Measurements from ENCODE around the gene GGT5. TPM values are rescaled to one million over a fixed set of nuclear protein-coding genes. Genes with fewer than 3 reads are reported as not detected.
A peak's percentile ranks its signal among the peaks of the same experiment; 100 is the strongest.

Gene GGT5
- total and polyA plus RNA-seq, 2 of the 13 experiments (the other 11 are each of a cell fraction or from before 2014, with no cell fraction given), result 0.69 to 3.1 TPM

DNA sequence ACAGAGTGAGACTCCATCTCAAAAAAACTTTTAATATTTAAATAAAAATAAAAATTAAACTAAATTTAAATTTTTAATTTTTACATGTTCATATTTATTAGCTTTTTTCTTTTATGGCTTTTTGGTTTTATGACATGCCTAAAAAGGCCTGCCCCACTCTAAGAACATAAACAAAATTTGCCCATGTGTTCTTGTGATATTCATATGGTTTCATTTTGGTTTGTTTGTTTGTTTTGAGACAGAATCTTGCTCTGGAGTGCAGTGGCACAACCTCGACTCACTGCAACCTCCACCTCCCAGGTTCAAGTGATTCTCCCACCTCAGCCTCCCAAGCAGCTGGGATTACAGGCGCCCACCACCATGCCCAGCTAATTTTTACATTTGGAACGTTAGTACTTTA, 35.9 kb downstream of the GGT5 start:
- Histone ChIP-seq H2AFZ (ENCODE audit: low read length) (no peak overlapping the region), H3K27me3 (ENCODE audit: control insufficient read depth in 1 of 2, insufficient read depth in 2 of 2, low read length in 2 of 2) (no peaks in the 10 kb centered on the region), H4K20me1 (ENCODE audit: insufficient read depth, low read length) (no peaks in the 10 kb centered on the region), H3K4me1 (ENCODE audit: insufficient read depth, low read length) (peaks cover 51% of the 10 kb centered on the region), H3K9ac (ENCODE audit: insufficient read depth, low read depth, low read length) (no peak overlapping the region), H3K9me3 (ENCODE audit: low read length) (no peaks in the 10 kb centered on the region), H3K79me2 (ENCODE audit: insufficient read depth, low read length) (no peaks in the 10 kb centered on the region), H3K4me3 (replicated peaks in 1 of 3; ENCODE audit: insufficient read depth in 1 of 3, low read depth in 2 of 3, low read length in 3 of 3) (no peak overlapping the region), H3K27ac (ENCODE audit: extremely low read length, insufficient read depth, low read length) (no peak overlapping the region), H3K36me3 (replicated peaks in 1 of 2; ENCODE audit: control insufficient read depth in 1 of 2, insufficient read depth in 2 of 2, low read length in 2 of 2) (no peaks in the 10 kb centered on the region), H3K4me2 (ENCODE audit: low read depth, low read length) (no peak overlapping the region)
- DNase-seq (ENCODE audit: low spot score), result no peak
- no TSS peak for BruUV-seq (replicated peaks)
- POLR2A ChIA-PET, result no interaction called here
- in situ Hi-C loops (cut with HindIII; ENCODE audit: extremely low pct_ligation_motif_present, low pct_unique_long_range_greater_than_20kb) (no loop called here), intact Hi-C loops (cut with micrococcal nuclease; ENCODE audit: unreplicated experiment) (no loop called here)
- no peak for TF ChIP-seq SPEN (CRISPR knock-in tag; IDR thresholded peaks at IDR 0.05; ENCODE audit: low read depth)
- 0 out of 2 replicates have a peak, but pooled peaks have one; percentile 31 for TF ChIP-seq ZNF770 (CRISPR knock-in tag; IDR thresholded peaks at IDR 0.05)
- no peak for FAIRE-seq
- ATAC-seq, result no peak
- 94% methylated on average over 3 of the region's 3 CpGs for WGBS (ENCODE audit: low lambda C conversion rate)
- CTCF ChIA-PET (ENCODE audit: low intra/inter-chr PET ratio, low total read pairs), result no interaction called here

DNA sequence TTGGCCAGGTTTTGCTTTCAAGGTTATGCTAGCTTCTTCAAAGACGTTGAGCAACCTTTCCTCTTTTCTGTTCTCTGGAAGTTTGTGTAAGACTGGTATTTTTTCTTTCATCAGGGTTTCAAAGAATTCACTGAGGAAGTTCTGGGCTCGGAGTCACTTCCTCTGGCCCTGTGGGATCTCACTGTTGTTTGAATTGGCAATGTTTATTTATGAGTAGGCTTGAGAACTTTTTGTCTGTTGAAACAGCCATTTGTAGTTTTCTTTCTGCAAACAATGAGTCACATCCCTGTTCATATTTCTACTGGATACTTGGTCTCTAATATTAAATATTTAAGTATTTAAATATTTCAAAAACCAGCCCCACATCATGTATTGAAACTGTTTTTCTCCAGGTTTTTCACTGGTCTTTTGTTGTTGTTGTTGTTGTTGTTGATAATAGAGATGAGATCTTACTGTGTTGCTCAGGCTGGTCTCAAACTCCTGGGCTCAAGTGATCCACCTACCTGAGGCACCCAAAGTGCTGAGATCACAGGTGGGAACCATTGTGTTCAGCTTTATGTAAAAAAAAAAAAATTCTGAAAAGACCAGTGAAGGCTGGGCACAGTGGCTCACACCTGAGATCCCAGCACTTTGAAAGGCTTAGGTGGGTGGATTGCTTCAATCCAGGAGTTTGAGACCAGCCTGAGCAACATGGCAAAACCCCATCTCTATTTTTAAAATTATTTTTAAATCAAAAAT, 36.7 kb downstream of the GGT5 start:
- Histone ChIP-seq H3K79me2 (ENCODE audit: insufficient read depth, low read length) (no peaks in the 10 kb centered on the region), H2AFZ (ENCODE audit: low read length) (no peak overlapping the region), H3K9ac (ENCODE audit: insufficient read depth, low read depth, low read length) (peak overlapping the region; percentile 43), H3K4me1 (ENCODE audit: insufficient read depth, low read length) (peaks cover 50% of the 10 kb centered on the region), H3K36me3 (replicated peaks in 1 of 2; ENCODE audit: control insufficient read depth in 1 of 2, insufficient read depth in 2 of 2, low read length in 2 of 2) (no peaks in the 10 kb centered on the region), H3K9me3 (ENCODE audit: low read length) (no peaks in the 10 kb centered on the region), H4K20me1 (ENCODE audit: insufficient read depth, low read length) (no peaks in the 10 kb centered on the region), H3K27ac (ENCODE audit: extremely low read length, insufficient read depth, low read length) (peak overlapping the region; percentile 78), H3K4me3 (replicated peaks in 1 of 3; ENCODE audit: insufficient read depth in 1 of 3, low read depth in 2 of 3, low read length in 3 of 3) (no peak overlapping the region; a peak in 1 of 6 replicates), H3K4me2 (ENCODE audit: low read depth, low read length) (peak overlapping the region; percentile 53), H3K27me3 (ENCODE audit: control insufficient read depth in 1 of 2, insufficient read depth in 2 of 2, low read length in 2 of 2) (no peaks in the 10 kb centered on the region)
- 0% methylated on average over 2 of the region's 2 CpGs for WGBS (ENCODE audit: low lambda C conversion rate)
- CTCF ChIA-PET (ENCODE audit: low intra/inter-chr PET ratio, low total read pairs), result no interaction called here
- in situ Hi-C loops (cut with HindIII; ENCODE audit: extremely low pct_ligation_motif_present, low pct_unique_long_range_greater_than_20kb) (no loop called here), intact Hi-C loops (cut with micrococcal nuclease; ENCODE audit: unreplicated experiment) (no loop called here)
- BruUV-seq (replicated peaks), result no TSS peak
- POLR2A ChIA-PET, result interaction anchor here (1.0 kb wide), 1 partner anchor 34 kb away, joined by 3 read pairs; no protein-coding TSS in a partner anchor
- DNase-seq (ENCODE audit: low spot score), result peak; percentile 92
- ATAC-seq, result peak; percentile 88
- FAIRE-seq, result peak; percentile 58
- peak; percentile 63; the same call in 1 of the 2 replicates for TF ChIP-seq HOXD1 (CRISPR knock-in tag; IDR thresholded peaks at IDR 0.05)
- TF ChIP-seq SOX5 (CRISPR knock-in tag; IDR thresholded peaks at IDR 0.05; ENCODE audit: borderline replicate concordance), result peak; percentile 80; the same call in 1 of the 2 replicates
- no peak for TF ChIP-seq ZSCAN31 (CRISPR knock-in tag; IDR thresholded peaks at IDR 0.05; ENCODE audit: low read depth)
- TF ChIP-seq PAWR (CRISPR knock-in tag; IDR thresholded peaks at IDR 0.05; ENCODE audit: borderline replicate concordance), result no peak
- TF ChIP-seq ZNF335 (CRISPR knock-in tag; IDR thresholded peaks at IDR 0.05), result no peak
- no peak for TF ChIP-seq ZNF138 (CRISPR knock-in tag; IDR thresholded peaks at IDR 0.05; ENCODE audit: low read depth)
- peak; percentile 80; the same call in 1 of the 2 replicates for TF ChIP-seq ELF3 (CRISPR knock-in tag; IDR thresholded peaks at IDR 0.05)
- TF ChIP-seq, protein P1, sequence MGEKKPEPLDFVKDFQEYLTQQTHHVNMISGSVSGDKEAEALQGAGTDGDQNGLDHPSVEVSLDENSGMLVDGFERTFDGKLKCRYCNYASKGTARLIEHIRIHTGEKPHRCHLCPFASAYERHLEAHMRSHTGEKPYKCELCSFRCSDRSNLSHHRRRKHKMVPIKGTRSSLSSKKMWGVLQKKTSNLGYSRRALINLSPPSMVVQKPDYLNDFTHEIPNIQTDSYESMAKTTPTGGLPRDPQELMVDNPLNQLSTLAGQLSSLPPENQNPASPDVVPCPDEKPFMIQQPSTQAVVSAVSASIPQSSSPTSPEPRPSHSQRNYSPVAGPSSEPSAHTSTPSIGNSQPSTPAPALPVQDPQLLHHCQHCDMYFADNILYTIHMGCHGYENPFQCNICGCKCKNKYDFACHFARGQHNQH (CRISPR knock-in tag; IDR thresholded peaks at IDR 0.05), result no peak; the same call in 1 of the 2 replicates
- TF ChIP-seq CHD2 (IDR thresholded peaks at IDR 0.05; ENCODE audit: low read depth, low read length), result no peak
- TF ChIP-seq CEBPG (CRISPR knock-in tag; IDR thresholded peaks at IDR 0.05), result peak; percentile 86
- no peak for TF ChIP-seq ZNF451 (CRISPR knock-in tag; IDR thresholded peaks at IDR 0.05)
- no peak for TF ChIP-seq ZNF790 (CRISPR knock-in tag; IDR thresholded peaks at IDR 0.05; ENCODE audit: borderline replicate concordance)
- peak; percentile 57 for TF ChIP-seq SOX13 (IDR thresholded peaks at IDR 0.05)
- TF ChIP-seq SOX13 (CRISPR knock-in tag; conservative IDR thresholded peaks at IDR 0.05 in 1 of 2, IDR thresholded peaks at IDR 0.05 in 1 of 2), result peak in 1 of 2 experiments; percentile 77; a peak in 2 of 4 replicates

Data from HepG2 (cell line).